ENCODE data around the gene TMEM198. TPM values are rescaled to one million over a fixed set of nuclear protein-coding genes. Genes with fewer than 3 reads are reported as not detected.

TMEM198 gene
- total and polyA plus RNA-seq, 2 of the 4 experiments (the other 2 are of a cell fraction) = 0.18 to 2.2 TPM

DNA sequence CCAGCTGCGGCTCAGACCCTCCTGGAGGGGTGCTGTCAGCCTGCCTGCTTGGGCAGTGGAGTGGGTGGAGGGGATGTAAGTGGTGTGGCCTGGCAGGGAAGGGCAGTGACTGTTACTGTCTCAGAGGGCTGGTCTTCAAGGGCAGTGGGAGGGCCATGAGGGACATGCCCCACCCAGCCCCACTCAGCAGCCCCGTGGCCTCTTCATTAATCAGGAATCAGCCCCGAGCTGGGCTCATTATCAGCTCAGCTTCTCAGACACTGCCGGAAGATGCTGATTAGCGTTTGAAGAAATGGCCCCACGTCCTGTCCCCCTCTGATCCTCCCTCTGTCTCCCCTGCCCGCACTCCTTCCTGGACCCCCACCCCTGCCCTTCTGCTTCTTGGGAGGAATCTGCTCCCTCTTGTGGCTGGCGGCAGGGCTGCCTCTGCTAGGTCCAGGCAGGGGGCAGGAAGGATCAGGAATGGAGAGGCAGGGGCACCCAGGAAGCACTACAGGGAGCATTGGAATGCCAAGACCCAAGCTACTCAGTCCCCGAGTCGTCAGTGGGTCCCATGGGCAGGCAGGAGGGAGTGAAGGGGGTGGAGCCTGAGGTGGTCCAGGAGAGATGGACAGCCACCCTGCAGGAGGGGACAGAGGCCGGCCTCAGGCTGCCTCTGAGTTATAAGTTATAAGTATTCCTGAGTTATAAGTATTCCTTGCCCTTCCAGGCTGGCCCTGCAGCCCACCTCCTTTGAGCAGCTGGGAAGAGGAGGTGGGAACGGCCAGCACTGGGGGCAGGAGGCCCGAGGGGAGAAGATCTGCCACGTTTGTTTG is 22.6 kb upstream of the TMEM198 start:
- TF ChIP-seq RAD21 (IDR thresholded peaks at IDR 0.05; ENCODE audit: low read length) = peak; percentile 58
- peak; percentile 56 for TF ChIP-seq SMC3 (IDR thresholded peaks at IDR 0.05; ENCODE audit: low read depth, low read length)
- peak; percentile 94; the same call in 1 of the 2 replicates for TF ChIP-seq MAZ (IDR thresholded peaks at IDR 0.05; ENCODE audit: borderline replicate concordance, low read depth, low read length)
- TF ChIP-seq, protein P1, sequence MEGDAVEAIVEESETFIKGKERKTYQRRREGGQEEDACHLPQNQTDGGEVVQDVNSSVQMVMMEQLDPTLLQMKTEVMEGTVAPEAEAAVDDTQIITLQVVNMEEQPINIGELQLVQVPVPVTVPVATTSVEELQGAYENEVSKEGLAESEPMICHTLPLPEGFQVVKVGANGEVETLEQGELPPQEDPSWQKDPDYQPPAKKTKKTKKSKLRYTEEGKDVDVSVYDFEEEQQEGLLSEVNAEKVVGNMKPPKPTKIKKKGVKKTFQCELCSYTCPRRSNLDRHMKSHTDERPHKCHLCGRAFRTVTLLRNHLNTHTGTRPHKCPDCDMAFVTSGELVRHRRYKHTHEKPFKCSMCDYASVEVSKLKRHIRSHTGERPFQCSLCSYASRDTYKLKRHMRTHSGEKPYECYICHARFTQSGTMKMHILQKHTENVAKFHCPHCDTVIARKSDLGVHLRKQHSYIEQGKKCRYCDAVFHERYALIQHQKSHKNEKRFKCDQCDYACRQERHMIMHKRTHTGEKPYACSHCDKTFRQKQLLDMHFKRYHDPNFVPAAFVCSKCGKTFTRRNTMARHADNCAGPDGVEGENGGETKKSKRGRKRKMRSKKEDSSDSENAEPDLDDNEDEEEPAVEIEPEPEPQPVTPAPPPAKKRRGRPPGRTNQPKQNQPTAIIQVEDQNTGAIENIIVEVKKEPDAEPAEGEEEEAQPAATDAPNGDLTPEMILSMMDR (conservative IDR thresholded peaks at IDR 0.05; ENCODE audit: low read depth, low read length) = peak; percentile 70
- TF ChIP-seq RFX5 (IDR thresholded peaks at IDR 0.05; ENCODE audit: low read depth, low read length) = no peak
- 40% methylated on average over 3 of the region's 14 CpGs; no CpG with 5 or more reads in 1 of the 2 experiments for WGBS, 2 experiments (ENCODE audit: extremely low coverage in 2 of 2, insufficient read length in 1 of 2)
- 0 out of 2 replicates have a peak overlapping the region, but pooled peaks have one; percentile 2 for H2AK5ac ChIP-seq (ENCODE audit: low read depth, low read length)
- H3K18ac ChIP-seq (ENCODE audit: low read depth, low read length) = no peak overlapping the region
- 0 out of 2 replicates have a peak overlapping the region, but pooled peaks have one; percentile 14 for H2BK20ac ChIP-seq (ENCODE audit: low read depth, low read length)
- intact Hi-C loops (cut with micrococcal nuclease) (loop anchor here (1.0 to 5.0 kb wide), 3 partner anchors 23 to 118 kb away; partner anchors contain the start of gene GMPPA), in situ Hi-C loops (cut with MboI; ENCODE audit: low sequenced_read_pairs) (no loop called here), dilution Hi-C loops (cut with HindIII; ENCODE audit: low sequenced_read_pairs, unreplicated experiment) (no loop called here)
- peak; percentile 78 for ATAC-seq (ENCODE audit: low read depth)
- POLR2A ChIA-PET (ENCODE audit: unreplicated experiment) = no interaction called here
- H3K9me3 ChIP-seq (ENCODE audit: control insufficient read depth, insufficient read depth, low read length) = no peaks in the 10 kb centered on the region
- H4K5ac ChIP-seq (ENCODE audit: low read depth, low read length) = no peak overlapping the region; the same call in 1 of the 2 replicates
- BruUV-seq (replicated peaks) = no TSS peak
- H3K9me1 ChIP-seq (ENCODE audit: insufficient read depth, low read length) = no peaks in the 10 kb centered on the region
- H4K20me1 ChIP-seq (ENCODE audit: insufficient read depth, low read length) = no peaks in the 10 kb centered on the region; the same call in 1 of the 2 replicates
- no peaks in the 10 kb centered on the region for H3K79me1 ChIP-seq (ENCODE audit: low read depth in 1 of 2, low read length in 2 of 2)
- H2BK120ac ChIP-seq (ENCODE audit: low read depth, low read length) = peak overlapping the region; percentile 71
- peak overlapping the region; percentile 87 for H2AK9ac ChIP-seq (replicated peaks; ENCODE audit: low read depth, low read length, poor library complexity)
- peak overlapping the region; percentile 26 for H3K27ac ChIP-seq (ENCODE audit: insufficient read depth, low read length)
- CTCF ChIA-PET = interaction anchor here (0.6 to 2.9 kb wide), 7 partner anchors 9 to 119 kb away, joined by 3 to 17 read pairs (median 9); a partner anchor contains a TSS
- H2BK15ac ChIP-seq (ENCODE audit: low read depth, low read length) = peak overlapping the region; percentile 15; the same call in 2 of the 3 replicates
- no peaks in the 10 kb centered on the region for H3K36me3 ChIP-seq (ENCODE audit: control insufficient read depth, insufficient read depth, low read length)
- H4K91ac ChIP-seq (ENCODE audit: insufficient read depth, low read depth, low read length) = peak overlapping the region; percentile 57; the same call in 1 of the 2 replicates
- H3K56ac ChIP-seq (ENCODE audit: extremely low read depth, insufficient read depth, low read length) = no peak overlapping the region
- peak overlapping the region; percentile 36; the same call in 1 of the 2 replicates for H3K9ac ChIP-seq (ENCODE audit: low read depth, low read length)
- peak overlapping the region; percentile 88 for H2AFZ ChIP-seq (replicated peaks; ENCODE audit: low read length, poor library complexity)
- H3K4me1 ChIP-seq (ENCODE audit: control insufficient read depth, insufficient read depth, low read length) = peaks cover 16% of the 10 kb centered on the region
- peak overlapping the region; percentile 22 to 55; a peak in 3 of 4 replicates for H4K8ac ChIP-seq (ENCODE audit: low read depth in 2 of 2, low read length in 2 of 2)
- peak overlapping the region; percentile 76 for H3K4ac ChIP-seq (ENCODE audit: low read depth, low read length)
- peak; percentile 37 for DNase-seq
- peaks cover 33% of the 10 kb centered on the region for H3K27me3 ChIP-seq (ENCODE audit: control insufficient read depth, insufficient read depth, low read length)
- H3K14ac ChIP-seq (replicated peaks; ENCODE audit: low read depth, low read length) = peak overlapping the region; percentile 59; the same call in 1 of the 2 replicates
- H3K4me3 ChIP-seq (ENCODE audit: insufficient read depth, low read depth, low read length) = no peak overlapping the region
- peak overlapping the region; percentile 43 for H2BK5ac ChIP-seq (ENCODE audit: low read depth, low read length, poor library complexity, severe bottlenecking)
- H3K4me2 ChIP-seq (ENCODE audit: low read depth, low read length) = no peak overlapping the region
- H3K23ac ChIP-seq (ENCODE audit: low read depth, low read length) = no peak overlapping the region

Data from IMR-90 (cell line).